HFFc6 (cell line): ENCODE data around the gene MED15. TPM values are rescaled to one million over a fixed set of nuclear protein-coding genes. Genes with fewer than 3 reads are reported as not detected.

ENCODE experiments used
- DNase-seq: peaks from one replicate; pipeline ENCODE4 v3.0.0-alpha.2; 2018
- H3K27ac Mint-ChIP-seq: 2 replicates; pipeline ENCODE4 v1.8.0; 2020; ENCODE audit warnings: mild to moderate bottlenecking, mixed read lengths
- H3K27me3 Mint-ChIP-seq: 2 replicates; pipeline ENCODE4 v1.8.0; 2021; ENCODE audit warnings: mild to moderate bottlenecking, moderate library complexity, mixed read lengths; ENCODE audit not compliant: insufficient read depth
- H3K36me3 Mint-ChIP-seq: 2 replicates; pipeline ENCODE4 v1.8.0; 2021; ENCODE audit warnings: low read depth, mixed read lengths
- H3K4me1 Mint-ChIP-seq: 2 replicates; pipeline ENCODE4 v1.8.0; 2020; ENCODE audit warnings: low read depth, mixed read lengths
- H3K4me3 Mint-ChIP-seq: 2 replicates; pipeline ENCODE4 v1.8.0; 2020; ENCODE audit warnings: mild to moderate bottlenecking, moderate library complexity, mixed read lengths
- H3K9me3 Mint-ChIP-seq: 2 replicates; pipeline ENCODE4 v1.8.0; 2020; ENCODE audit warnings: mild to moderate bottlenecking, mixed read lengths
- CTCF ChIP-seq: fragments of 200-600 bp; sonication (generic); IDR thresholded peaks from 2 replicates; pipeline ENCODE4 v1.5.0; 2021; ENCODE audit warnings: antibody characterized with exemption, mild to moderate bottlenecking
- total RNA-seq, 6 experiments: library from RNA; stranded (reverse); fragmentation: NEBNext Ultra II Directional; extraction: Animal tissue kit (Norgen Biotek cat#: 25700); gene quantifications; 2 replicates in 1 of 6; 3 replicates in 5 of 6; pipeline ENCODE4 v1.2.3, GENCODE V29; 2021

Gene MED15
- total RNA-seq, 6 experiments from 2014 or later: 128 to 148 (median 136) TPM

DNA sequence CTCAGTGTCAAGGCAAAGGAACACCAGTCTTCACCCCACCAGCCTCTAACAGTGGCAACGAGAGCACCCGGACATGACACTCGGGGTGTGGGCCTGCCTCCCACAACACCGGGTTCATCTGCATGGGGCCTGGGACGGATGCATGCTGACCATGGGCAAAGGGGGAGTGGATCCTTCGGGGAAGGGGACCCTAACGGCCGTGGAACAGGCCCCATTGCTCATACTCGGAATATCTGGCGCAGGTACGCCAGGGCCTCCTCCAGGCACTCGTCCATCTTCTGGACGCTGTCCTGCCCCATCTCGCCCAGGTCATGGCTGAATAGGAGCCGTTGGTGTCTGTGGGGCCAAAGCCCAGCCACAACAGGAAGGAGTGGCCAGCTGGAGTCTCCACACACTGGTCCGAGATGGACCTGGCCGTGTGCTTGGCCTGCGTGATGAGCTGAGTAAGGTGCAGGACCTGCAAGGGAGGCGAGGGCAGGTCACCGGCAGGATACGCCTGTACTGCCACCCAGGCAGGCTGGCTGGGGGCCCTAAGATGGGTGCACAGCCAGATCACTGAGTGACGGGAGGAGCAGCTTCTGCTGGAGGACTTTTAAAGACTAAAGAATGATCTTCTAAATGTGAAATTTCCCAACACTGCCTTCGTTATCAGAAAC lies 96.8 kb downstream of the MED15 start:
- H3K4me3 Mint-ChIP-seq: no peak overlapping the region
- H3K9me3 Mint-ChIP-seq: no peaks in the 10 kb centered on the region
- no peaks in the 10 kb centered on the region for H3K4me1 Mint-ChIP-seq
- peaks cover 35% of the 10 kb centered on the region for H3K27me3 Mint-ChIP-seq
- H3K36me3 Mint-ChIP-seq: no peaks in the 10 kb centered on the region
- H3K27ac Mint-ChIP-seq: no peak overlapping the region
- DNase-seq: no peak
- TF ChIP-seq CTCF: no peak

DNA sequence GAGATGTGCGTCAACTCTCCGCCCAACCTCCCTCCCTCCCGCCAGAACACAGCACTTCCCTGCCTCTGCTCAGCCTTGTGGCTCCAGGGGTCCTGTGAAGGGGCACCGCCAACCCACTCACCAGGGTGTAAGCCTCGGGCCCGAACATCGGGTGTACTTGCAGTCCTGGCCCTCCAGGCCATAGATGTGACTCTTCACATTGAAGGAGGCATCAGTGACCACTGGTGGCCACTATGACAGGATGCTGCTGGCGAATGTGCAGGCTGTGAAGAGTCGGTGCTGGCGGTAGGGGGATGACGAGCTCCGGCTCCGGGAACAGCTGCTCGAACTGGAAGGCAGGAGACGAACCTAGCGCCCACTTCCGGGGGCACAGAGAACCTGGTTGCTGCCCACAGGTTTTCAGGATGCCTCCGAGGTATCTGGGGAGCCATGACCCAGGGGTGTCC lies 97.4 kb downstream of the MED15 start:
- H3K4me1 Mint-ChIP-seq: no peaks in the 10 kb centered on the region
- no peaks in the 10 kb centered on the region for H3K9me3 Mint-ChIP-seq
- no peak for TF ChIP-seq CTCF
- H3K36me3 Mint-ChIP-seq: no peaks in the 10 kb centered on the region
- H3K4me3 Mint-ChIP-seq: no peak overlapping the region
- peaks cover 39% of the 10 kb centered on the region for H3K27me3 Mint-ChIP-seq
- DNase-seq: no peak
- no peak overlapping the region for H3K27ac Mint-ChIP-seq

GRCh38 chr22:20605328-20605727 lies 97.9 kb downstream of the MED15 start:
- H3K36me3 Mint-ChIP-seq: no peaks in the 10 kb centered on the region
- DNase-seq: no peak
- no peaks in the 10 kb centered on the region for H3K4me1 Mint-ChIP-seq
- no peak overlapping the region for H3K4me3 Mint-ChIP-seq
- H3K9me3 Mint-ChIP-seq: no peaks in the 10 kb centered on the region
- no peak for TF ChIP-seq CTCF
- H3K27ac Mint-ChIP-seq: no peak overlapping the region
- peaks cover 38% of the 10 kb centered on the region for H3K27me3 Mint-ChIP-seq

DNA sequence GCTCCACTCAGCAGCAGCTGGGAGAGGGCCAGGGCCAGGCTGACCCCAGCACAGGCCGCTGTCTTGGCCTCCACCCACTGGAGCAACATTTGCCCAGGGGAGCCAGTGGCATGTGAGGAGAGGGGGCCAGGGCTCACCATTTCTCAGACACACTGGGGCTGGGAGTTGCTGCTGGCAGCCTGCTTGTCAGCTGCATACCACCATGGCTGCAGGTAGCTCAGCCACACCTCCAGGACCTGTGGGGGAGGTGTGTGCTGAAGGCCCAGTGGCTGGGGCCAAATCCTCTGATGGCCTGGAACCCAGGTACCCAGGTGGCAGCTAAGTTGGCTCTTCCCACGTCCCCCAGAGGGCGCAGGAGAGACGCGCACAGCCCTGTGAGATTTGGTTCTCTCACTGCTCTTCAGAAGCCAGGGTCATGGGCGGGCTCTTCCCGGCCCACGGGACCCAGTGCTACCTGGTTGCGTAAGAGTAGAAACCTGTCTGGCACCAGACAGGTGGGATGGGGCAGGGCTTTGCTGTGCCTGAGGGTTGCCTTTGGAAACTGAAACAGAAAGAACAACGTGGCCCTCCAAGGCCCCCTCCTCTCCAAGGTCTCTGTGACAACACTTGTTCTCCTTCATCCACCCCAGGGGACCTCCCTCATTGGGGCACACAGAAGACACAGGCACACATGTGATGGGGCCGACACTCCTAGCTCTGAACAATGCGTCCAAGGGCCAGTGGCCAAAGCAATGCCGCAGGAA lies 98.8 kb downstream of the MED15 start:
- DNase-seq: peak; percentile 37
- no peaks in the 10 kb centered on the region for H3K9me3 Mint-ChIP-seq
- H3K4me1 Mint-ChIP-seq: no peaks in the 10 kb centered on the region
- H3K27ac Mint-ChIP-seq: no peak overlapping the region
- no peak overlapping the region for H3K4me3 Mint-ChIP-seq
- peaks cover 36% of the 10 kb centered on the region for H3K27me3 Mint-ChIP-seq
- peak; percentile 80 for TF ChIP-seq CTCF
- no peaks in the 10 kb centered on the region for H3K36me3 Mint-ChIP-seq

DNA sequence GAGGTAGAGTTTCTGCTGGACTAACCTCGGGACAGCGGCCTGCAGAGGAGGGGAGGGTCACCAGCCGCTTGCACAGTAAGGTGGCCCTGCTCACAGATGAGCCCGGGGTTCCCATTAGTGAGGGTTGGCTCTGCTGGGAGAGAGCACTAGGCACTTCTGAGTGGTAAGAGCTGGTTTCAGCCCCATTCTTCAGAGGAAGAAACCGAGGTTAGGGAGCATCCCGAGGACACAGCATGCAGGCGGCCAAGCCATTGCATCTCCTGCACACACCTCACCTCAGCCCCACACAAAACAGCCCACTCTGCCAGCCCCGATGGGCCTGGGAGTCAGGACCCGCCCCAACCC lies 99.3 kb downstream of the MED15 start:
- no peaks in the 10 kb centered on the region for H3K4me1 Mint-ChIP-seq
- peaks cover 38% of the 10 kb centered on the region for H3K27me3 Mint-ChIP-seq
- no peak overlapping the region for H3K4me3 Mint-ChIP-seq
- no peak for DNase-seq
- TF ChIP-seq CTCF: no peak
- H3K36me3 Mint-ChIP-seq: no peaks in the 10 kb centered on the region
- no peaks in the 10 kb centered on the region for H3K9me3 Mint-ChIP-seq
- no peak overlapping the region for H3K27ac Mint-ChIP-seq
